ENCODE results near the gene ABCB9.

- TF ChIP-seq CTCF (IDR thresholded peaks at IDR 0.05), result no peak
- TF ChIP-seq POLR2AphosphoS5 (IDR thresholded peaks at IDR 0.05), result peak; percentile 82 to 83
- peak; percentile 62 for TF ChIP-seq POLR2A (IDR thresholded peaks at IDR 0.05; ENCODE audit: low read depth)
- no peak for TF ChIP-seq EP300 (IDR thresholded peaks at IDR 0.05)
Observed at GRCh38 chr12:122980183-122981035, 14.1 kb upstream of the ABCB9 start, which contains the start of gene ARL6IP4.

All from esophagus muscularis mucosa (tissue), 4 donors.